Thymus (tissue), 11 donors: ENCODE results near the gene HLA-DOA. TPM values are rescaled to one million over a fixed set of nuclear protein-coding genes. Genes with fewer than 3 reads are reported as not detected.

ENCODE experiments used
- DNase-seq, 9 donors: peaks; one replicate each; pipeline ENCODE4 v3.0.0-alpha.2; 2013; ENCODE audit warnings: low spot score in 9 of 9, low read depth in 6 of 9, missing footprints in 1 of 9
- H3K27ac ChIP-seq, 2 donors: one replicate each; pipeline ENCODE4 v1.5.1; 2013; ENCODE audit warnings: control low read depth in 1 of 2, low read depth in 1 of 2, low read length in 1 of 2, mild to moderate bottlenecking in 1 of 2, moderate library complexity in 1 of 2
- H3K27me3 ChIP-seq, 2 donors: one replicate each; pipeline ENCODE4 v1.5.1; 2013; ENCODE audit warnings: low read length in 1 of 2; ENCODE audit not compliant: control insufficient read depth in 2 of 2, insufficient read depth in 1 of 2
- H3K36me3 ChIP-seq, 2 donors: one replicate each; pipeline ENCODE4 v1.5.1; 2013; ENCODE audit warnings: low read length in 1 of 2, mild to moderate bottlenecking in 1 of 2, moderate library complexity in 1 of 2; ENCODE audit not compliant: control insufficient read depth in 2 of 2, insufficient read depth in 2 of 2
- H3K4me1 ChIP-seq, 2 donors: one replicate each; pipeline ENCODE4 v1.5.1; 2013; ENCODE audit warnings: low read length in 2 of 2; ENCODE audit not compliant: control insufficient read depth in 2 of 2, insufficient read depth in 2 of 2
- H3K4me3 ChIP-seq, 2 donors: one replicate each; pipeline ENCODE4 v1.5.1; 2013; ENCODE audit warnings: low read length in 2 of 2, control low read depth in 1 of 2, mild to moderate bottlenecking in 1 of 2
- H3K9me3 ChIP-seq, 2 donors: one replicate each; pipeline ENCODE4 v1.5.1; 2013; ENCODE audit warnings: low read length in 1 of 2, mild to moderate bottlenecking in 1 of 2; ENCODE audit not compliant: control insufficient read depth in 2 of 2, insufficient read depth in 1 of 2
- WGBS: extraction: QIAGEN DNeasy Blood & Tissue Kit; methylation state at CpG from one replicate; pipeline ENCODE4 v1.1.7; 2013; 5-methylcytosine and 5-hydroxymethylcytosine counted together
- polyA plus RNA-seq: library from polyadenylated mRNA; stranded (reverse); fragments of 200-250 nt; gene quantifications from one replicate; pipeline ENCODE4 v1.2.3, GENCODE V29; 2013
- total RNA-seq: library from RNA; stranded (reverse); fragments of 120-200 nt; gene quantifications from one replicate; pipeline ENCODE4 v1.2.4, GENCODE V29; 2013
- donor health status: healthy.

The HLA-DOA gene
- total and polyA plus RNA-seq, 2 donors: 27.9 to 38.8 TPM

GRCh38 chr6:32962213-32962826, 47.1 kb downstream of the HLA-DOA start:
- H3K36me3 ChIP-seq: peaks cover 0 to 2% of the 10 kb centered on the region in 2 donors
- no peak overlapping the region for H3K4me3 ChIP-seq
- no peak overlapping the region for H3K27ac ChIP-seq
- 43% methylated on average over 1 of the region's 1 CpG for WGBS
- no peaks in the 10 kb centered on the region for H3K9me3 ChIP-seq
- peaks cover 5 to 14% of the 10 kb centered on the region in 2 donors for H3K4me1 ChIP-seq
- DNase-seq: no peak
- H3K27me3 ChIP-seq: no peaks in the 10 kb centered on the region

GRCh38 chr6:32960563-32960962, 48.8 kb downstream of the HLA-DOA start:
- Histone ChIP-seq H3K27me3 (no peaks in the 10 kb centered on the region), H3K27ac (no peak overlapping the region), H3K4me3 (no peak overlapping the region), H3K36me3 (peaks cover 0 to 2% of the 10 kb centered on the region in 2 donors), H3K4me1 (peaks cover 0 to 3% of the 10 kb centered on the region in 2 donors), H3K9me3 (no peaks in the 10 kb centered on the region)
- 99% methylated on average over 5 of the region's 5 CpGs for WGBS
- DNase-seq: no peak

- Histone ChIP-seq H3K27me3 (no peaks in the 10 kb centered on the region), H3K9me3 (no peaks in the 10 kb centered on the region), H3K4me1 (peaks cover 6 to 20% of the 10 kb centered on the region in 2 donors), H3K27ac (no peak overlapping the region), H3K36me3 (peaks cover 0 to 2% of the 10 kb centered on the region in 2 donors), H3K4me3 (no peak overlapping the region)
- 97% methylated on average over 2 of the region's 2 CpGs for WGBS
- no peak for DNase-seq
Measured at GRCh38 chr6:32956176-32956575, 53.2 kb downstream of the HLA-DOA start.

GRCh38 chr6:32954986-32955802, 54.2 kb downstream of the HLA-DOA start:
- H3K27ac ChIP-seq: peak overlapping the region in 1 of 2 donors; percentile 48
- 44% methylated on average over 3 of the region's 3 CpGs for WGBS
- H3K4me1 ChIP-seq: peaks cover 6 to 20% of the 10 kb centered on the region in 2 donors
- peak in 5 of 9 donors; percentile 43 to 82 (median 55) for DNase-seq
- no peaks in the 10 kb centered on the region for H3K9me3 ChIP-seq
- no peak overlapping the region for H3K4me3 ChIP-seq
- H3K36me3 ChIP-seq: peaks cover 0 to 2% of the 10 kb centered on the region in 2 donors
- H3K27me3 ChIP-seq: no peaks in the 10 kb centered on the region

GRCh38 chr6:32954267-32954666, 55.1 kb downstream of the HLA-DOA start:
- peak overlapping the region in 1 of 2 donors; percentile 25 for H3K27ac ChIP-seq
- 95% methylated on average over 4 of the region's 4 CpGs for WGBS
- H3K9me3 ChIP-seq: no peaks in the 10 kb centered on the region

More at GRCh38 chr6:32954267-32954666, 55.1 kb downstream of the HLA-DOA start:
- Histone ChIP-seq H3K4me3 (no peak overlapping the region), H3K27me3 (no peaks in the 10 kb centered on the region), H3K36me3 (no peaks in the 10 kb centered on the region), H3K4me1 (peaks cover 6 to 28% of the 10 kb centered on the region in 2 donors)
- no peak for DNase-seq

Other genes with a start within 250 kb of the HLA-DOA start
- 17.5 TPM for gene HLA-DQB2, start 246.1 kb downstream of the HLA-DOA start, total RNA-seq
- 12.2 TPM for gene HLA-DQB2, start 246.1 kb downstream of the HLA-DOA start, polyA plus RNA-seq
- gene HLA-DOB, start 192.6 kb downstream of the HLA-DOA start, total RNA-seq: 18.8 TPM
- gene HLA-DOB, start 192.6 kb downstream of the HLA-DOA start, polyA plus RNA-seq: 40.1 TPM
- gene TAP2, start 170.9 kb downstream of the HLA-DOA start, total RNA-seq: 29.7 TPM
- 39.8 TPM for gene TAP2, start 170.9 kb downstream of the HLA-DOA start, polyA plus RNA-seq
- 162 TPM for gene PSMB8, start 165.5 kb downstream of the HLA-DOA start, total RNA-seq
- gene PSMB8, start 165.5 kb downstream of the HLA-DOA start, polyA plus RNA-seq: 177 TPM
- 107 TPM for gene TAP1, start 155.9 kb downstream of the HLA-DOA start, total RNA-seq
- gene TAP1, start 155.9 kb downstream of the HLA-DOA start, polyA plus RNA-seq: 155 TPM
- gene PSMB9, start 155.4 kb downstream of the HLA-DOA start, total RNA-seq: 159 TPM
- 143 TPM for gene PSMB9, start 155.4 kb downstream of the HLA-DOA start, polyA plus RNA-seq
- gene HLA-DMB, start 68.6 kb downstream of the HLA-DOA start, total RNA-seq: 110 TPM
- 71.0 TPM for gene HLA-DMB, start 68.6 kb downstream of the HLA-DOA start, polyA plus RNA-seq
- 85.0 TPM for gene HLA-DMA, start 56.5 kb downstream of the HLA-DOA start, total RNA-seq
- 161 TPM for gene HLA-DMA, start 56.5 kb downstream of the HLA-DOA start, polyA plus RNA-seq
- 113 TPM for gene BRD2, start 41.0 kb downstream of the HLA-DOA start, total RNA-seq
- gene BRD2, start 41.0 kb downstream of the HLA-DOA start, polyA plus RNA-seq: 119 TPM
- gene HLA-DPA1, start 64.1 kb upstream of the HLA-DOA start, total RNA-seq: 700 TPM
- gene HLA-DPA1, start 64.1 kb upstream of the HLA-DOA start, polyA plus RNA-seq: 332 TPM
- gene HLA-DPB1, start 66.4 kb upstream of the HLA-DOA start, total RNA-seq: 306 TPM
- 575 TPM for gene HLA-DPB1, start 66.4 kb upstream of the HLA-DOA start, polyA plus RNA-seq
- 2.1 TPM for gene COL11A2, start 182.9 kb upstream of the HLA-DOA start, total RNA-seq
- gene COL11A2, start 182.9 kb upstream of the HLA-DOA start, polyA plus RNA-seq: 5.5 TPM
- 19.4 TPM for gene RXRB, start 191.1 kb upstream of the HLA-DOA start, total RNA-seq
- gene RXRB, start 191.1 kb upstream of the HLA-DOA start, polyA plus RNA-seq: 60.7 TPM
- 32.1 TPM for gene SLC39A7, start 191.3 kb upstream of the HLA-DOA start, total RNA-seq
- gene SLC39A7, start 191.3 kb upstream of the HLA-DOA start, polyA plus RNA-seq: 43.0 TPM
- gene HSD17B8, start 195.1 kb upstream of the HLA-DOA start, total RNA-seq: 31.3 TPM
- gene HSD17B8, start 195.1 kb upstream of the HLA-DOA start, polyA plus RNA-seq: 15.7 TPM
- 35.0 TPM for gene RING1, start 198.9 kb upstream of the HLA-DOA start, total RNA-seq
- 62.6 TPM for gene RING1, start 198.9 kb upstream of the HLA-DOA start, polyA plus RNA-seq